Brain microvascular endothelial cell (primary cell): ENCODE data around the gene EPHA6.

Experiments
- DNase-seq: peaks from one replicate; pipeline ENCODE4 v3.0.0-alpha.2; 2020
- H3K27ac ChIP-seq: fragments of 250-450 bp; sonication (Bioruptor Pico); 2 replicates; pipeline ENCODE4 v1.5.1; 2020; ENCODE audit warnings: mild to moderate bottlenecking, moderate library complexity
- H3K27me3 ChIP-seq: fragments of 250-450 bp; sonication (Bioruptor Pico); replicated peaks from 2 replicates; pipeline ENCODE4 v1.5.1; 2020; ENCODE audit warnings: mild to moderate bottlenecking
- H3K36me3 ChIP-seq: fragments of 250-450 bp; sonication (Bioruptor Pico); replicated peaks from 2 replicates; pipeline ENCODE4 v1.5.1; 2020; ENCODE audit warnings: mild to moderate bottlenecking
- H3K4me3 ChIP-seq: 2 replicates; pipeline ENCODE4 v1.5.1; 2011; ENCODE audit warnings: low read depth, mild to moderate bottlenecking, control low read depth, low read length, moderate library complexity
- CTCF ChIP-seq: IDR thresholded peaks from 2 replicates; pipeline ENCODE4 v1.5.1; 2011; ENCODE audit warnings: low read depth, mild to moderate bottlenecking, moderate library complexity, low read length, control low read depth, inconsistent platforms; ENCODE audit errors: missing control alignments
- in situ Hi-C: cut with HindIII; loops from 2 replicates; pipeline ENCODE4 v1.10.0; 2017; ENCODE audit warnings: low sequenced_read_pairs, low pct_ligation_motif_present

EPHA6 gene

GRCh38 chr3:97161169-97161568 is 346.8 kb downstream of the EPHA6 start:
- Histone ChIP-seq H3K27ac (no peak overlapping the region), H3K4me3 (no peak overlapping the region), H3K27me3 (no peaks in the 10 kb centered on the region), H3K36me3 (no peaks in the 10 kb centered on the region)
- in situ Hi-C loops: no loop called here
- DNase-seq: no peak
- TF ChIP-seq CTCF: no peak

- H3K4me3 ChIP-seq: no peak overlapping the region
- no peaks in the 10 kb centered on the region for H3K27me3 ChIP-seq
- in situ Hi-C loops: no loop called here
- no peak overlapping the region for H3K27ac ChIP-seq
- no peaks in the 10 kb centered on the region for H3K36me3 ChIP-seq
- no peak for TF ChIP-seq CTCF
- no peak for DNase-seq
Observed at GRCh38 chr3:97177242-97177641, 362.8 kb downstream of the EPHA6 start.

- in situ Hi-C loops: no loop called here
- no peak for TF ChIP-seq CTCF
- no peak for DNase-seq
Observed at GRCh38 chr3:97181704-97182103, 367.3 kb downstream of the EPHA6 start.

DNA sequence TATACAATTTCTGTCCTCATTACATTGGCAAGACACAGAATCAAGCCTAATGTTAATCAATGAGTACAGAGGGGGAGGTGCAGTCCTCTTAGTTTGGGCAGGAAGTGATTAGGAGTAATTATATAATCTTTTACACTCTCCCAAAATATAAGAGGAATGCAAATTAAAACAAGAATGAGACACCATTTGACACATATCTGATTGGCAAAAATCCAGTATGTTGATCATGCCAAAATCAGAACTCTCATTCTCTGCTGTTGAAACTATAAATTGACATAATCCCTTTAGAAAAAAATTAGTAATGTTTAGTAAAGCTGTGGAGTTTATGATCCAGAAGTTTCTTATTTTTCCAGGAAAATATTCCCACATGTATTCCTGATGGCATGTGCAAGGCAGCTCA is 373.4 kb downstream of the EPHA6 start:
- H3K4me3 ChIP-seq: no peak overlapping the region
- DNase-seq: no peak
- H3K36me3 ChIP-seq: no peaks in the 10 kb centered on the region
- in situ Hi-C loops: no loop called here
- H3K27ac ChIP-seq: no peak overlapping the region
- TF ChIP-seq CTCF: no peak
- no peaks in the 10 kb centered on the region for H3K27me3 ChIP-seq

More at GRCh38 chr3:97181704-97182103, 367.3 kb downstream of the EPHA6 start:
- Histone ChIP-seq H3K4me3 (no peak overlapping the region), H3K27me3 (no peaks in the 10 kb centered on the region), H3K27ac (no peak overlapping the region), H3K36me3 (no peaks in the 10 kb centered on the region)

GRCh38 chr3:97189835-97190234 is 375.4 kb downstream of the EPHA6 start:
- no peak for TF ChIP-seq CTCF
- H3K36me3 ChIP-seq: no peaks in the 10 kb centered on the region
- no peak overlapping the region for H3K4me3 ChIP-seq
- in situ Hi-C loops: no loop called here
- DNase-seq: no peak
- no peaks in the 10 kb centered on the region for H3K27me3 ChIP-seq
- H3K27ac ChIP-seq: no peak overlapping the region

DNA sequence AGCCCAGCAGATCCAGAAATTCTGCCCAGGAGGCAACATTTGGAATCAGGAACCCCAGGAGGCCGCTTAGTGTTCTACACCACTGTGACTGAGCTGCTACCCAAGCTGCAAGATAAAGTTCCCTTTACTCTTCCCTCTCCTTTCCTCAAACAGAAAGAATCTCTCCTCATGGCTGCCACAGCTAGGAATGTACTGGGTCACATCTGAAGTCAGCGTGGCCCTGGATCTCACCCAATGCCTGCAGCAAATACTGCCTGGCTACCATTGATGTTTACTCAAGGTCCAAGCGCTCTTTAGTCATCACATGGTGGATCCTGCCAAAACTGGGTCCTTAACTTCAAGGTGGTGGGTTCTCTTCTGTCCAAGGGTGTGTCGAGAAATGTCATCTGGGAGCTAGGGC is 382.7 kb downstream of the EPHA6 start:
- no peak for TF ChIP-seq CTCF
- Histone ChIP-seq H3K36me3 (no peaks in the 10 kb centered on the region), H3K27ac (no peak overlapping the region), H3K27me3 (no peaks in the 10 kb centered on the region), H3K4me3 (no peak overlapping the region)
- no peak for DNase-seq
- in situ Hi-C loops: no loop called here
